OCI-LY3 (cell line): Measurements from ENCODE around the gene MAP4K2.

Experiments used
- H2AFZ ChIP-seq: fragments of 200-600, 300-600 bp; shearing (Covaris generic); 2 replicates; pipeline ENCODE4 v1.6.0; 2014; ENCODE audit warnings: antibody characterized with exemption, low read depth, low read length
- H3K27ac ChIP-seq: fragments of 200-600, 300-600 bp; sonication (generic); 2 replicates; pipeline ENCODE4 v1.5.1; 2014; ENCODE audit warnings: mild to moderate bottlenecking, low read length, moderate library complexity, mixed read lengths
- H3K27me3 ChIP-seq: fragments of 200-600, 300-600 bp; sonication (generic); 2 replicates; pipeline ENCODE4 v1.6.1; 2014; ENCODE audit warnings: low read depth, low read length, mixed read lengths
- H3K36me3 ChIP-seq: fragments of 200-600, 300-600 bp; sonication (generic); replicated peaks from 2 replicates; pipeline ENCODE3; 2014; ENCODE audit warnings: low read depth, low read length, mixed read lengths
- H3K4me1 ChIP-seq: fragments of 300-600, 200-600 bp; sonication (generic); 2 replicates; pipeline ENCODE4 v1.6.1; 2014; ENCODE audit warnings: low read length, mixed read lengths
- H3K4me2 ChIP-seq: fragments of 200-600, 300-600 bp; sonication (generic); 2 replicates; pipeline ENCODE4 v1.6.1; 2014; ENCODE audit warnings: low read length, mixed read lengths
- H3K4me3 ChIP-seq: fragments of 300-600, 200-600 bp; sonication (generic); 2 replicates; pipeline ENCODE4 v1.5.1; 2014; ENCODE audit warnings: antibody characterized with exemption, mild to moderate bottlenecking, low read length, moderate library complexity
- H3K79me2 ChIP-seq: fragments of 300-600, 200-600 bp; shearing (Covaris generic); 2 replicates; pipeline ENCODE4 v1.6.1; 2014; ENCODE audit warnings: mild to moderate bottlenecking, low read length, mixed read lengths
- H3K9ac ChIP-seq: fragments of 300-600, 200-600 bp; shearing (Covaris generic); 2 replicates; pipeline ENCODE4 v1.6.0; 2014; ENCODE audit warnings: mild to moderate bottlenecking, low read length, moderate library complexity
- H3K9me3 ChIP-seq: fragments of 200-600, 300-600 bp; shearing (Covaris generic); 2 replicates; pipeline ENCODE4 v1.6.1; 2014; ENCODE audit warnings: low read length, mixed read lengths; ENCODE audit not compliant: insufficient read depth
- H4K20me1 ChIP-seq: fragments of 200-600, 300-600 bp; sonication (generic); 2 replicates; pipeline ENCODE4 v1.6.1; 2016; ENCODE audit warnings: low read length, mixed read lengths; ENCODE audit not compliant: insufficient read depth
- CTCF ChIP-seq: fragments of 200-600, 300-600 bp; sonication (generic); IDR thresholded peaks from 2 replicates; pipeline ENCODE4 v1.5.1; 2014; ENCODE audit warnings: antibody characterized with exemption, low read length, low read depth
- EZH2phosphoT487 ChIP-seq: fragments of 200-600 bp; shearing (Covaris generic); IDR thresholded peaks from 2 replicates; pipeline ENCODE4 v1.6.1; 2018; ENCODE audit warnings: antibody characterized with exemption, mixed run types, low read depth

The MAP4K2 gene

GRCh38 chr11:64784813-64785581 lies 18.0 kb downstream of the MAP4K2 start:
- H3K9ac ChIP-seq: no peak overlapping the region
- no peak overlapping the region for H3K27ac ChIP-seq
- no peaks in the 10 kb centered on the region for H3K79me2 ChIP-seq
- no peaks in the 10 kb centered on the region for H4K20me1 ChIP-seq
- H3K27me3 ChIP-seq: no peaks in the 10 kb centered on the region
- TF ChIP-seq CTCF (no peak), EZH2phosphoT487 (no peak)
- H2AFZ ChIP-seq: no peak overlapping the region
- no peaks in the 10 kb centered on the region for H3K9me3 ChIP-seq
- peaks cover 14% of the 10 kb centered on the region for H3K36me3 ChIP-seq
- H3K4me3 ChIP-seq: no peak overlapping the region
- H3K4me1 ChIP-seq: peaks cover 3% of the 10 kb centered on the region
- H3K4me2 ChIP-seq: no peak overlapping the region

DNA sequence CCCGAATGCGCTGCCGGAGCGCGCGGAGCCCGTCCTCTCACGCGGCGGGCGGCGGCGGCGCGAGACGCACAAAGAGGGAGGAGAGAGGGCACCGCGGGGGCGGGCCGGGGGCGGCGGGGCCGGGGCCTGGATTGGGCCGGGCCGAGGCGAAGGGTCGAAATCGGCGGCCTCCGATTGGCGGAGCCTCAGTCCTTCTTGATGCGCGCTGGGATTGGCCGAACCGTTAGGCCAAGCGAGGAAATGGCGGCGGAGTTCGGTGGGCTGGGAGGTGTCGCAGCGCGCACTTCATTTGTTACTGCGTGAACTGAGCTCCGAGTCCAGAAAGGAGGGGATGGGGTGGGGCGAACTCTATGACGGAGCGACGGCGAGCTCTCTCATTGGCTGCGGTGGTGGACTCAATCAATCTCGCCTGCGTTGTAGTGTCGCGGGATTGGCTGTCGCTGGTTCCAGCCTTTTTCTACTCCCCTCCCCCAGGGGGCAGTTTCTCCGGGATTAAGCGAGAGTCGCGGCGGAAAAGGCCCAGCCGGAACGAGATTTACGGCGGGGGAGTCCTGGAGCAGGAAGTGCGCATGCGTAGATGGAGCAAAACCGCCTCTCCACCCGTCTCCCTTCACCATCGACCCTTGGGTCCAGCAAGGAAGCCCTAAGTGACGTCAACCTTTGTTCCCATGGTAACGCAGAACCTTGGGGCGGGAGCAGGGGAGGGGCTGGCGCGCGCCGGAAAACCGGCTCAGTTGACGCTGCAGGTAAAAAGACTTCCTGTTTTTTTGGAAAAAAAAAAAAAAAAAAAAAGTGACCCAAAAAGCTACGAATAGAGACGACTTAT lies 24.3 kb downstream of the MAP4K2 start, which contains the start of gene SF1:
SF1 (minus strand) TSS at position 70 of the 826 bp plus-strand sequence. CDS start 150 bp downstream, outside the sequence.
- no peak for TF ChIP-seq CTCF
- TF ChIP-seq EZH2phosphoT487: no peak
- H3K9ac ChIP-seq: peak within 1 kb of the TSS; percentile 95
- peaks cover 41% of the 10 kb centered on the region for H3K4me1 ChIP-seq
- H3K4me3 ChIP-seq: peak within 1 kb of the TSS; percentile 91
- peaks cover 37% of the 10 kb centered on the region for H4K20me1 ChIP-seq
- peak within 1 kb of the TSS; percentile 61; the same call in 1 of the 2 replicates for H2AFZ ChIP-seq
- H3K36me3 ChIP-seq: peaks cover 40% of the 10 kb centered on the region
- peaks cover 52% of the 10 kb centered on the region for H3K79me2 ChIP-seq
- no peaks in the 10 kb centered on the region for H3K9me3 ChIP-seq
- H3K4me2 ChIP-seq: peak within 1 kb of the TSS; percentile 98
- no peaks in the 10 kb centered on the region for H3K27me3 ChIP-seq
- H3K27ac ChIP-seq: peak within 1 kb of the TSS; percentile 92

DNA sequence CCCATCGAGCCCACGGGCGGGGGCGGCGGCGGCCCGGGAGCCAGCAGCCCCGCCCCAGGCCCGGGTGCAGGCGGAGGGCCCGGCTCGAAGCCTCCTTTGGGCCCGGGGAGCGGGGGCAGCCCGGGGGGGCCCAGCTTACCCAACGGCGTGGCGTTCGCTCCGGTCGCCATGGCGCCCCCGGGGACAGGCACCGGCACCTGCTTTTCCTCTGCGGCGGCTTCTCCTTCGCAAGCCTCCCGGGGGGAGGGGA lies 24.9 kb downstream of the MAP4K2 start:
- peak overlapping the region; percentile 84 for H3K4me3 ChIP-seq
- H4K20me1 ChIP-seq: peaks cover 42% of the 10 kb centered on the region
- peaks cover 46% of the 10 kb centered on the region for H3K4me1 ChIP-seq
- H3K36me3 ChIP-seq: peaks cover 46% of the 10 kb centered on the region
- H3K9ac ChIP-seq: peak overlapping the region; percentile 95
- TF ChIP-seq EZH2phosphoT487 (no peak), CTCF (no peak)
- peaks cover 57% of the 10 kb centered on the region for H3K79me2 ChIP-seq
- no peaks in the 10 kb centered on the region for H3K27me3 ChIP-seq
- peak overlapping the region; percentile 92 for H3K27ac ChIP-seq
- H3K9me3 ChIP-seq: no peaks in the 10 kb centered on the region
- no peak overlapping the region for H2AFZ ChIP-seq
- peak overlapping the region; percentile 40 for H3K4me2 ChIP-seq

DNA sequence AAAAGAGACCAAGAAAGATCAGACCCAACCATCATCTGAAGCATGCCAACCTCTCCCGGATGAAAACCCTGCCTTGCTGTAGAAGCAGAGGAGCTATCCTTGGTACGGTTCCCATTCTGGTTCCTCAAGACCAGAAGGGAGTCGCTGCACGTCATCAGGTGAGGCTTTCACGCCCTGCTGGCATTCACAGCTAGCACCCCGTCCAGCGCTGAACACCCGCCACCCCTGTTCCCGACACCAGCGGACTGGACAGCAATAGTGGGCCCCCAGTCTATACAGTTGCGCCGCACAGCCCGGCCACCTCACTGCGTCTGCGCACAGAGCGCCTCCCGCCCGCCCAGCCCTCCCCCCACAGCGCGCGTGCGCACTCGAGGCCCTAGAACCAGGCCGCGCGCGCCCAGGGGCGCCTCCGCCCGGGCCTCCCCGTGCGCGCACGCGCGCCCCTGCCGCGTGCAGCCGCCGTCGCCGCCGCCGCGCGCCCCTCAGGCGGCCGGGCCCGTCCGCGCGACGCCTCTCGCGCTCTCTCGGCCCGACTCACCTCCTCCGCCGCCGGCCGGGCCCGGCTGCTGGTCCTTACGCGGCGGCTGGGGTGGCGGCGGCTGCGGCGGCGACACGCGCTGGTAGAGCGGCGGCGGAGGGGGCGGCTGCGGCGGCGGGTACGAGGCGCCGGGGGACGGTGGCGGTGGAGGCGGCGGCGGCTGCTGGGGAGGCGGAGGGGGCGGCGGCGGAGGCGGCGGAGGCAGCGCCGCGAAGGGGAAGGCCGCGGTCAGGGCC lies 25.4 kb downstream of the MAP4K2 start:
- Histone ChIP-seq H3K4me1 (peaks cover 51% of the 10 kb centered on the region), H3K27me3 (no peaks in the 10 kb centered on the region), H2AFZ (no peak overlapping the region), H3K36me3 (peaks cover 51% of the 10 kb centered on the region), H3K79me2 (peaks cover 62% of the 10 kb centered on the region), H3K9ac (peak overlapping the region; percentile 95), H3K27ac (peak overlapping the region; percentile 92), H3K4me3 (peak overlapping the region; percentile 91), H3K9me3 (no peaks in the 10 kb centered on the region), H3K4me2 (peak overlapping the region; percentile 98), H4K20me1 (peaks cover 47% of the 10 kb centered on the region)
- TF ChIP-seq EZH2phosphoT487 (no peak), CTCF (no peak)
